Measurements from ENCODE around the gene GLTPD2. TPM values are rescaled to one million over a fixed set of nuclear protein-coding genes. Genes with fewer than 3 reads are reported as not detected.

GLTPD2 gene
- total RNA-seq, 2 experiments from 2014 or later, result not detected

DNA sequence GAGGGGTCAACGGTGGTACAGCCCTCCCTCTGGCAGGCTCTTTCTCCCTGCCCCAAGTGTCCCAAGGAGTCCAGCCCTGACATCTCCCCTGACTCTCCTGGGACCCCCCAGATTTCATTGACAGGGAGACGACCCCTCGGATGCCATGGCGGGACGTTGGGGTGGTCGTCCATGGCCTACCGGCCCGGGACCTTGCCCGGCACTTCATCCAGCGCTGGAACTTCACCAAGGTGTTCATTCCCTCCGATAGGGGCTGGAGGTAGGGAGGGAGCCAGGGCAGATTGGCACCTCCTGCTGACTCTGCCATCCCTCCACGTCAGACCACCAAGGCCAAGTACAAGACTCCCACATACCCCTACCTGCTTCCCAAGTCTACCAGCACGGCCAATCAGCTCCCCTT, 28.1 kb downstream of the GLTPD2 start:
- no peak overlapping the region for H2AFZ ChIP-seq (ENCODE audit: low read length)

DNA sequence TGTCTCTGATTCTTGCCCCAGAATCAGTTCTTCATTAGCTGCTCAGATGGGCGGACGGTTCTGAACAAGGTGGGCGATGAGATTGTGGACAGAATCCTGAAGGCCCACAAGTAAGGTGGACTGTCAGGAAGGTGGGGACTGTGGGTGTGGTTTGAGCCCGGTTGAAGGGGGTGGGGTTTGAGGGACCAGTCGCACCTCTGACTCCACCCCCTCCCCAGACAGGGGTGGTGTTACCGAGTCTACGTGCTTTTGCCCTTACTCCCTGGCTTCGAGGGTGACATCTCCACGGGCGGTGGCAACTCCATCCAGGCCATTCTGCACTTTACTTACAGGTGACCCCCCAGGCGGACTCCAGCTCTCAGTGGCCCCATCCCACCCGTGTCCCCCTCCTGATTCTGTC, 29.5 kb downstream of the GLTPD2 start:
- H4K20me1 ChIP-seq (ENCODE audit: insufficient read depth, low read length), result no peaks in the 10 kb centered on the region
- ChIA-PET CTCF (ENCODE audit: unreplicated experiment) (no interaction called here), POLR2A (no interaction called here)
- H3K4me1 ChIP-seq (ENCODE audit: insufficient read depth, low read length, poor library complexity, severe bottlenecking), result no peaks in the 10 kb centered on the region
- H3K36me3 ChIP-seq (ENCODE audit: insufficient read depth, low read length), result no peaks in the 10 kb centered on the region
- BruUV-seq (replicated peaks), result no TSS peak
- intact Hi-C loops (cut with micrococcal nuclease; ENCODE audit: unreplicated experiment), result no loop called here
- H3K9me2 ChIP-seq (ENCODE audit: insufficient read depth, low read length), result no peaks in the 10 kb centered on the region
- H3K79me2 ChIP-seq (ENCODE audit: insufficient read depth, low read depth, low read length), result no peaks in the 10 kb centered on the region
- no peak for DNase-seq (ENCODE audit: low spot score)
- no peak overlapping the region for H3K27ac ChIP-seq (ENCODE audit: low read depth, low read length, poor library complexity, severe bottlenecking)
- H3K4me3 ChIP-seq (ENCODE audit: low read depth, low read length, poor library complexity, severe bottlenecking), result no peak overlapping the region
- no peak overlapping the region for H3K4me2 ChIP-seq (ENCODE audit: low read length)
- no peaks in the 10 kb centered on the region for H3K9me3 ChIP-seq (ENCODE audit: low read length)
- no peak overlapping the region for H2AFZ ChIP-seq (ENCODE audit: low read length)
- TF ChIP-seq, protein P1, sequence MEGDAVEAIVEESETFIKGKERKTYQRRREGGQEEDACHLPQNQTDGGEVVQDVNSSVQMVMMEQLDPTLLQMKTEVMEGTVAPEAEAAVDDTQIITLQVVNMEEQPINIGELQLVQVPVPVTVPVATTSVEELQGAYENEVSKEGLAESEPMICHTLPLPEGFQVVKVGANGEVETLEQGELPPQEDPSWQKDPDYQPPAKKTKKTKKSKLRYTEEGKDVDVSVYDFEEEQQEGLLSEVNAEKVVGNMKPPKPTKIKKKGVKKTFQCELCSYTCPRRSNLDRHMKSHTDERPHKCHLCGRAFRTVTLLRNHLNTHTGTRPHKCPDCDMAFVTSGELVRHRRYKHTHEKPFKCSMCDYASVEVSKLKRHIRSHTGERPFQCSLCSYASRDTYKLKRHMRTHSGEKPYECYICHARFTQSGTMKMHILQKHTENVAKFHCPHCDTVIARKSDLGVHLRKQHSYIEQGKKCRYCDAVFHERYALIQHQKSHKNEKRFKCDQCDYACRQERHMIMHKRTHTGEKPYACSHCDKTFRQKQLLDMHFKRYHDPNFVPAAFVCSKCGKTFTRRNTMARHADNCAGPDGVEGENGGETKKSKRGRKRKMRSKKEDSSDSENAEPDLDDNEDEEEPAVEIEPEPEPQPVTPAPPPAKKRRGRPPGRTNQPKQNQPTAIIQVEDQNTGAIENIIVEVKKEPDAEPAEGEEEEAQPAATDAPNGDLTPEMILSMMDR (conservative IDR thresholded peaks at IDR 0.05; ENCODE audit: low read length), result no peak
- TF ChIP-seq EZH2phosphoT487 (IDR thresholded peaks at IDR 0.05; ENCODE audit: borderline replicate concordance, low read depth, low read length), result no peak

More for the DNA sequence above, 28.1 kb downstream of the GLTPD2 start:
- Histone ChIP-seq H4K20me1 (ENCODE audit: insufficient read depth, low read length) (no peaks in the 10 kb centered on the region), H3K79me2 (ENCODE audit: insufficient read depth, low read depth, low read length) (no peaks in the 10 kb centered on the region), H3K36me3 (ENCODE audit: insufficient read depth, low read length) (no peaks in the 10 kb centered on the region), H3K4me2 (ENCODE audit: low read length) (no peak overlapping the region), H3K4me3 (ENCODE audit: low read depth, low read length, poor library complexity, severe bottlenecking) (no peak overlapping the region), H3K9me2 (ENCODE audit: insufficient read depth, low read length) (no peaks in the 10 kb centered on the region), H3K27ac (ENCODE audit: low read depth, low read length, poor library complexity, severe bottlenecking) (no peak overlapping the region), H3K4me1 (ENCODE audit: insufficient read depth, low read length, poor library complexity, severe bottlenecking) (no peaks in the 10 kb centered on the region), H3K9me3 (ENCODE audit: low read length) (no peaks in the 10 kb centered on the region)
- ChIA-PET POLR2A (interaction anchor here (0.5 kb wide), 1 partner anchor 9 kb away, joined by 3 read pairs; no protein-coding TSS in a partner anchor), CTCF (ENCODE audit: unreplicated experiment) (no interaction called here)
- intact Hi-C loops (cut with micrococcal nuclease; ENCODE audit: unreplicated experiment), result no loop called here
- no TSS peak for BruUV-seq (replicated peaks)
- no peak for DNase-seq (ENCODE audit: low spot score)
- TF ChIP-seq, protein P1 (conservative IDR thresholded peaks at IDR 0.05; ENCODE audit: low read length), result no peak
- no peak for TF ChIP-seq EZH2phosphoT487 (IDR thresholded peaks at IDR 0.05; ENCODE audit: borderline replicate concordance, low read depth, low read length)

DNA sequence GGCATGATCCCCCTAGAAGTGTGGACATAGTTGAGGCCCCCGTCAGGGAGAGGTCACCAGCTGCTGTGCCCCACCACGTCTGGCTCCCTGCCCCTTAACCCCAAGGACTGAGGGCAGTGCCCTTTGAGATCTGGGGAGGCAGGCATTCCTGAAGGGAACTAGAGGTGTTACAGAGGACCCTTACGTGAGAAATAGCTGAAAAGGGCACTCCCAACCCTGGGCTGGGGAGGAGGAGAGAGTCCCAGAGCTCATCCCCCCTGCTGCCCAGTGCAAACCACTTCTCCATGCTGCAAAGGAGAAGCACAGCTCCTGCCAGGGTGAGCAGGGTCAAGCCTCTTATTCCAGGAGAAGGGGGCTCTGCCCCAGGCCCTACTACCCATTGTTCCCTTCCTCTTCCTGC, 34.1 kb downstream of the GLTPD2 start:
- Histone ChIP-seq H3K36me3 (ENCODE audit: insufficient read depth, low read length) (no peaks in the 10 kb centered on the region), H3K4me3 (ENCODE audit: low read depth, low read length, poor library complexity, severe bottlenecking) (no peak overlapping the region), H3K9me3 (ENCODE audit: low read length) (no peaks in the 10 kb centered on the region), H3K4me2 (ENCODE audit: low read length) (no peak overlapping the region), H2AFZ (ENCODE audit: low read length) (no peak overlapping the region), H3K79me2 (ENCODE audit: insufficient read depth, low read depth, low read length) (no peaks in the 10 kb centered on the region), H3K9me2 (ENCODE audit: insufficient read depth, low read length) (no peaks in the 10 kb centered on the region), H4K20me1 (ENCODE audit: insufficient read depth, low read length) (no peaks in the 10 kb centered on the region), H3K27ac (ENCODE audit: low read depth, low read length, poor library complexity, severe bottlenecking) (no peak overlapping the region), H3K4me1 (ENCODE audit: insufficient read depth, low read length, poor library complexity, severe bottlenecking) (no peaks in the 10 kb centered on the region)
- intact Hi-C loops (cut with micrococcal nuclease; ENCODE audit: unreplicated experiment), result no loop called here
- TF ChIP-seq, protein P1 (conservative IDR thresholded peaks at IDR 0.05; ENCODE audit: low read length), result no peak
- TF ChIP-seq EZH2phosphoT487 (IDR thresholded peaks at IDR 0.05; ENCODE audit: borderline replicate concordance, low read depth, low read length), result no peak
- POLR2A ChIA-PET, result no interaction called here
- DNase-seq (ENCODE audit: low spot score), result no peak
- CTCF ChIA-PET (ENCODE audit: unreplicated experiment), result no interaction called here
- BruUV-seq (replicated peaks), result no TSS peak

All from OCI-LY7 (cell line).